Upper lobe of right lung (tissue), 1 donor: ENCODE data around the gene CROCC2. TPM values are rescaled to one million over a fixed set of nuclear protein-coding genes. Genes with fewer than 3 reads are reported as not detected.

Source experiments
- ATAC-seq: fragments of 200-7000 bp; cut with Tn5 transposase; one replicate; pipeline ENCODE4 v1.9.1; 2020; ENCODE audit warnings: mild to moderate bottlenecking, moderate library complexity
- DNase-seq: peaks from one replicate; pipeline ENCODE4 v3.0.0-alpha.2; 2020
- H3K27ac ChIP-seq: fragments of 200-600 bp; one replicate; pipeline ENCODE4 v1.8.0; 2022
- H3K27me3 ChIP-seq: fragments of 200-600 bp; one replicate; pipeline ENCODE4 v1.8.0; 2022; ENCODE audit warnings: mild to moderate bottlenecking
- H3K36me3 ChIP-seq: fragments of 200-600 bp; one replicate; pipeline ENCODE4 v1.8.0; 2022
- H3K4me1 ChIP-seq: fragments of 200-600 bp; one replicate; pipeline ENCODE4 v1.8.0; 2022
- H3K4me3 ChIP-seq: fragments of 200-600 bp; one replicate; pipeline ENCODE4 v1.8.0; 2022; ENCODE audit warnings: mild to moderate bottlenecking
- H3K9me3 ChIP-seq: fragments of 200-600 bp; one replicate; pipeline ENCODE4 v1.8.0; 2022
- CTCF ChIP-seq: fragments of 200-600 bp; IDR thresholded peaks from one replicate; pipeline ENCODE4 v1.8.0; 2022; ENCODE audit warnings: antibody characterized with exemption
- intact Hi-C: fragments of 100-400 bp; cut with DNase I; formaldehyde crosslinking; loops from one replicate; pipeline ENCODE4 v1.11.0; 2022
- total RNA-seq: library from RNA; stranded (reverse); fragmentation: NEBNext Ultra II Directional; extraction: Animal tissue kit (Norgen Biotek cat#: 25700); gene quantifications from one replicate; pipeline ENCODE4 v1.2.1, GENCODE V29; 2021
- donor health status: DM: no; HTN: yes; CAD: no; lungs with severe emphysema.

Gene CROCC2
- total RNA-seq, 1 donor from 2014 or later: 0.26 TPM

GRCh38 chr2:241001413-241002274 is 95.5 kb downstream of the CROCC2 start:
- ATAC-seq (no peak), DNase-seq (peak; percentile 60)
- no peak overlapping the region for H3K4me3 ChIP-seq
- intact Hi-C loops: no loop called here
- peaks cover 39% of the 10 kb centered on the region for H3K4me1 ChIP-seq
- no peak for TF ChIP-seq CTCF
- no peaks in the 10 kb centered on the region for H3K27me3 ChIP-seq
- H3K27ac ChIP-seq: no peak overlapping the region
- H3K9me3 ChIP-seq: peaks cover 19% of the 10 kb centered on the region
- no peaks in the 10 kb centered on the region for H3K36me3 ChIP-seq

GRCh38 chr2:241002275-241003046 is 96.3 kb downstream of the CROCC2 start:
- no peak for ATAC-seq
- TF ChIP-seq CTCF: no peak
- intact Hi-C loops: no loop called here
- Histone ChIP-seq H3K36me3 (no peaks in the 10 kb centered on the region), H3K9me3 (peaks cover 19% of the 10 kb centered on the region), H3K4me3 (no peak overlapping the region), H3K27me3 (no peaks in the 10 kb centered on the region), H3K4me1 (peaks cover 31% of the 10 kb centered on the region), H3K27ac (no peak overlapping the region)
- no peak for DNase-seq

- no peak overlapping the region for H3K4me3 ChIP-seq
- no peaks in the 10 kb centered on the region for H3K27me3 ChIP-seq
- H3K36me3 ChIP-seq: no peaks in the 10 kb centered on the region
- no peak for TF ChIP-seq CTCF
- intact Hi-C loops: no loop called here
- DNase-seq (no peak), ATAC-seq (no peak)
- peaks cover 19% of the 10 kb centered on the region for H3K9me3 ChIP-seq
- no peak overlapping the region for H3K27ac ChIP-seq
- peaks cover 25% of the 10 kb centered on the region for H3K4me1 ChIP-seq
Observed at GRCh38 chr2:241003047-241003360, 96.9 kb downstream of the CROCC2 start.

- Histone ChIP-seq H3K4me3 (no peak overlapping the region), H3K36me3 (no peaks in the 10 kb centered on the region), H3K9me3 (peaks cover 19% of the 10 kb centered on the region), H3K4me1 (peaks cover 25% of the 10 kb centered on the region), H3K27me3 (no peaks in the 10 kb centered on the region), H3K27ac (no peak overlapping the region)
- ATAC-seq (no peak), DNase-seq (no peak)
- intact Hi-C loops: no loop called here
- TF ChIP-seq CTCF: no peak
Observed at GRCh38 chr2:241003369-241003768, 97.2 kb downstream of the CROCC2 start.

- H3K27me3 ChIP-seq: no peaks in the 10 kb centered on the region
Observed at GRCh38 chr2:241003830-241004564, 97.9 kb downstream of the CROCC2 start.

More at GRCh38 chr2:241003830-241004564, 97.9 kb downstream of the CROCC2 start:
- no peak for TF ChIP-seq CTCF
- Histone ChIP-seq H3K27ac (no peak overlapping the region), H3K36me3 (no peaks in the 10 kb centered on the region), H3K4me1 (peaks cover 31% of the 10 kb centered on the region), H3K9me3 (peaks cover 19% of the 10 kb centered on the region), H3K4me3 (no peak overlapping the region)
- DNase-seq: no peak
- no peak for ATAC-seq
- intact Hi-C loops: no loop called here
